ENCODE data around the gene CELF5.

GRCh38 chr19:3282155-3282554 is 57.7 kb downstream of the CELF5 start:
- TF ChIP-seq EZH2phosphoT487 (IDR thresholded peaks at IDR 0.05; ENCODE audit: insufficient read depth, low read depth), result no peak
- TF ChIP-seq EZH2 (IDR thresholded peaks at IDR 0.05; ENCODE audit: insufficient read depth, poor library complexity, severe bottlenecking), result no peak

Data from GM23248 (cell line).